ENCODE results near the gene AP2A2. TPM values are rescaled to one million over a fixed set of nuclear protein-coding genes. Genes with fewer than 3 reads are reported as not detected.

The AP2A2 gene
- total RNA-seq, 6 experiments from 2014 or later, result 65.4 to 73.4 (median 70.9) TPM

DNA sequence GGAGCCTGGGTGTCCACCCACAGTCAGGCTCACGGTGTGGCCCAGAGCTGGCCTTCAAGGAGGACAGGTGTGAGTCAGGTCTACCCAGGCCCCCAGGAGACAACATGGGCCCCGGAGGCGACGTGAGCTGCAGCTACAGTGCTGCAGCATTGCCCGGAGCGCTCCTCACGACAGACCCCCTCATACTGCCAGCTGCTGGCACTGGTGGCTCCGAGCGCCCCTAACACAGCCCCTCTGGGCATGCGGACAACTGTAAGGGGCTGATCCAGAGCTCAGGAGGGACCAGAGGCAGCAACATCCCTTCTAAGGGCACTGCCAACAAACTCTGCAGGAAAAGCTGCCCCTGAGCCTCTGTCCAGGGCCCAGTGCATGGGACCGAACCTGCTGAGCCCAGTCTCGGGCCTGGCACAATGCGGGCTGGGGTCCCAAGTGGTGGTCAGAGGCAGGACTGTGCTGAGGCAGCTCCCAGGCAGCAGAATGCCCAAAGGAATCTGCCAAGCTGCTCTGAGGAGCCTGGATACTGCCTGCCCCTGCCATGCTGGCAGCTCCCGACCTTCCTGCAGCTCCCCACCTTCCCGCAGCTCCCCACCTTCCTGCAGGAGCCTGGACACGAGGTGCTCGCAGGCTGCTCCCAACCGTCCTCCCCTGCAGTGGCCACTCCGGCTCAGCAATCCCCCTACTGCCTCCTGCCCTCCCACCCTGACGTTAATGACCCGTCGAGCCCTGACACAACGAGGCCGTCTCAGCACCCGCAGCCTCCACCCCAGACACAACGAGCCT lies 30.1 kb upstream of the AP2A2 start:
- TF ChIP-seq CTCF (IDR thresholded peaks at IDR 0.05), result no peak
- DNase-seq, result no peak
- Mint-ChIP-seq H3K36me3 (ENCODE audit: low read depth) (no peaks in the 10 kb centered on the region), H3K4me1 (ENCODE audit: low read depth) (no peaks in the 10 kb centered on the region), H3K9me3 (no peaks in the 10 kb centered on the region), H3K27me3 (ENCODE audit: insufficient read depth) (no peaks in the 10 kb centered on the region), H3K4me3 (no peak overlapping the region), H3K27ac (no peak overlapping the region)

DNA sequence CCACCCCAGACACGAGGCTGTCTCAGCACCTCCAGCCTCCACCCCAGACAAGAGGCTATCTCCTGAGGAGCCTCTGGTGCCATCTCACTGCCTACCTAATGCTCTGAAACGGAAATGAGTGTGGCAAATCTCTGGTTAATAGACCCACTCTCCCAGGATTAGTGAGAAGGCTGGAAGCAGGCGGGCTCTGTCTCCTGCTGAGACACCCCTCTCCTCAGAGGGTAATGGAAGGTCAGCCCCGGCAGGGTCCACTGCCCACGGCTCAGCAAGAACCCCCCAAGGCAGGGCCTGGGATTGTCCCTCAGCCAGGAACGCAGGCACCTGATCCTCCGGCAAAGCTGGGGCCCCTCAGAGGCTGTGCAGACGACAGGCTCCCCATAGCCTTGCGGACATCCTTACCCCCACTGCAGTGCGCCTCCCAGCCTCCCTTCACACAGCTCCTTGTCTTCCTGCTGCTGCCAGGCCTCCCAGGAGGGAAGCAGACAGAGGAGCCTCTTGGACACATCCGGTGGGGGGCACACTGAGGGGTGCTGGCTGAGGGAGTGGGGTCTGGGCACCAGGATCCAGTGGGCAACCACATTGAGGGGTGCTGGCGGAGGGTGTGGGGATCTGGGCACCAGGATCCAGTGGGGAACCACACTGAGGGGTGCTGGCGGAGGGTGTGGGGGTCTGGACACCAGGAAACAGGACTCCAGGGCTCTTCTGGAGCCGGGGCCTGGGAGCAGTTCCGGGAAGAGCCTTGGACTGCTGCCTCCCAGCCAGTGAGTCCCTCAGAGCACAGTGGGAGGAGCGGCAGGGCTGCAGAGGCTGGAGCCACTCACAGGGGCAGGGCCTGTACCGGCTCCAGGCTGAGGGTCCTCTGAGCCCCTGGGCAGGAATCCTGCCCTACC lies 28.2 kb upstream of the AP2A2 start:
- no peak for TF ChIP-seq CTCF (IDR thresholded peaks at IDR 0.05)
- no peak overlapping the region for H3K27ac Mint-ChIP-seq
- no peak for DNase-seq

DNA sequence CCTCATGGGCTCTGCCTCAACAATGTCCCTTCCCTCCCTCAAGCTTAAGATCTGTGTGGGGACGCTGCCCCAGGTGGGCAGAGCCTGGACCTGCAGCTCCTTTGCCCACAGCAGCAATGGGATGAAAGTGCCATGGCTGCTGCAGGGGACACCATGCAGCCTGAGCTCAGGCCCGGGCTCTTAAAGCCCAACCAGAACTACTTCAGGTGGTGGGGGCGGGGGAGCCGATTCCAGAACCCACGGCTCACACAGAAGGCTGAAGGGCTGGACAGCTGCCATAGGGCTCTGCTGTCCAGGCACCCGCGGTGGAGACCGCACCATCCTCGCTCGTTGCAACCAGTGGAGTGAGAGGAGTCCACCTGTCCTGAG lies 27.5 kb upstream of the AP2A2 start:
- H3K9me3 Mint-ChIP-seq, result no peaks in the 10 kb centered on the region
- no peak for DNase-seq
- H3K27ac Mint-ChIP-seq, result no peak overlapping the region
- TF ChIP-seq CTCF (IDR thresholded peaks at IDR 0.05), result peak; percentile 35; the same call in 1 of the 2 replicates
- no peak overlapping the region for H3K4me3 Mint-ChIP-seq
- H3K36me3 Mint-ChIP-seq (ENCODE audit: low read depth), result peaks cover 5% of the 10 kb centered on the region
- no peaks in the 10 kb centered on the region for H3K4me1 Mint-ChIP-seq (ENCODE audit: low read depth)
- H3K27me3 Mint-ChIP-seq (ENCODE audit: insufficient read depth), result no peaks in the 10 kb centered on the region

More for the DNA sequence above, 28.2 kb upstream of the AP2A2 start:
- Mint-ChIP-seq H3K4me3 (no peak overlapping the region), H3K36me3 (ENCODE audit: low read depth) (peaks cover 5% of the 10 kb centered on the region), H3K4me1 (ENCODE audit: low read depth) (no peaks in the 10 kb centered on the region), H3K9me3 (no peaks in the 10 kb centered on the region), H3K27me3 (ENCODE audit: insufficient read depth) (no peaks in the 10 kb centered on the region)

GRCh38 chr11:898540-899190 lies 27.0 kb upstream of the AP2A2 start:
- H3K27ac Mint-ChIP-seq, result no peak overlapping the region
- H3K36me3 Mint-ChIP-seq (ENCODE audit: low read depth), result peaks cover 6% of the 10 kb centered on the region
- H3K9me3 Mint-ChIP-seq, result no peaks in the 10 kb centered on the region
- H3K4me1 Mint-ChIP-seq (ENCODE audit: low read depth), result no peaks in the 10 kb centered on the region
- TF ChIP-seq CTCF (IDR thresholded peaks at IDR 0.05), result no peak; the same call in 1 of the 2 replicates
- H3K27me3 Mint-ChIP-seq (ENCODE audit: insufficient read depth), result no peaks in the 10 kb centered on the region
- H3K4me3 Mint-ChIP-seq, result no peak overlapping the region
- DNase-seq, result no peak

DNA sequence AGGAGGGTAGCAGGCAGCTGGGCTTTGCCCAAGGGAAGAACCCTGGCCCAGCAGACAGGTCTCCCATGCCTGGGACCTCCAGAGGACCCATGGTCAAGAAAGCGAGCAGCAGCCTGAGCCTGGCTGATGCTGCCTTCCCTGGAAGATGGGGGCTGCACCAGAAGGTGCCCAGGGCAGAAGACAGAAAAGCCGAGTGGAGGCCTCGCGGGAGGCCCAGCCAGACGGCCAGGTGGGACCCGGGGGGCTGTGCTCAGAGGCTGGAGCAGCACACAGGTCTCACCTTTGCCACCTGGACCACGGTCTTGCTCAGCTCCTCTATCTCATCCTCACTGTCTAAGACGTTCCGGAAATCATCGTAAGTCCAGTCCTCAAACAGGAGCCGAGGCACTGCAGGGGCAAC lies 25.9 kb upstream of the AP2A2 start:
- H3K4me1 Mint-ChIP-seq (ENCODE audit: low read depth), result no peaks in the 10 kb centered on the region
- H3K9me3 Mint-ChIP-seq, result no peaks in the 10 kb centered on the region
- H3K27me3 Mint-ChIP-seq (ENCODE audit: insufficient read depth), result no peaks in the 10 kb centered on the region
- DNase-seq, result no peak
- no peak for TF ChIP-seq CTCF (IDR thresholded peaks at IDR 0.05)
- peaks cover 12% of the 10 kb centered on the region for H3K36me3 Mint-ChIP-seq (ENCODE audit: low read depth)
- no peak overlapping the region for H3K4me3 Mint-ChIP-seq
- no peak overlapping the region for H3K27ac Mint-ChIP-seq

All from HFFc6 (cell line).